Gastrocnemius medialis (tissue), 4 donors: ENCODE data around the gene DTNA. TPM values are rescaled to one million over a fixed set of nuclear protein-coding genes. Genes with fewer than 3 reads are reported as not detected.

Experiments
- ATAC-seq, 2 donors: fragments of 150-250 bp; one replicate each; pipeline ENCODE4 v1.9.1; 2016
- DNase-seq, 2 donors: peaks; one replicate each; pipeline ENCODE4 v3.0.0-alpha.2; 2019
- H3K27ac ChIP-seq, 4 donors: fragments of 200-600 bp; sonication (generic); 1 replicate in 1 of 4; 2 replicates in 3 of 4; pipeline ENCODE4 v1.5.1; 2016 to 2018; ENCODE audit warnings: mild to moderate bottlenecking in 2 of 4, moderate library complexity in 1 of 4
- H3K27me3 ChIP-seq, 3 donors: fragments of 200-600 bp; sonication (generic) in 2 of 3; 1 replicate in 1 of 3; 2 replicates in 2 of 3; pipeline versions ENCODE4 v1.5.1 to v1.6.0; 2016 to 2019; ENCODE audit warnings: mild to moderate bottlenecking in 1 of 3, moderate library complexity in 1 of 3
- H3K36me3 ChIP-seq, 2 donors: fragments of 200-600 bp; sonication (generic) in 1 of 2; one replicate each; pipeline ENCODE4 v1.5.1; 2017 to 2018
- H3K4me1 ChIP-seq, 2 donors: fragments of 200-600 bp; sonication (generic) in 1 of 2; one replicate each; pipeline ENCODE4 v1.5.1; 2016 to 2017; ENCODE audit warnings: mild to moderate bottlenecking in 2 of 2
- H3K4me3 ChIP-seq, 4 donors: fragments of 200-600 bp; sonication (generic) in 3 of 4; 1 replicate in 1 of 4; 2 replicates in 3 of 4; pipeline ENCODE4 v1.5.1; 2016 to 2019; ENCODE audit warnings: mild to moderate bottlenecking in 2 of 4
- H3K9me3 ChIP-seq, 3 donors: fragments of 200-600 bp; sonication (generic) in 2 of 3; 1 replicate in 1 of 3; 2 replicates in 2 of 3; pipeline ENCODE4 v1.5.1; 2016 to 2019
- CTCF ChIP-seq, 5 experiments: fragments of 450-650 bp in 3 of 5; fragments of 200-600 bp in 2 of 5; sonication (generic) in 2 of 5; IDR thresholded peaks in 4 of 5; conservative IDR thresholded peaks in 1 of 5; 1 replicate in 4 of 5; 2 replicates in 1 of 5; pipeline ENCODE4 v1.5.1; 2016 to 2019; ENCODE audit warnings: antibody characterized with exemption in 5 of 5, mild to moderate bottlenecking in 3 of 5, moderate library complexity in 3 of 5
- POLR2A ChIP-seq, 2 donors: fragments of 450-650 bp; IDR thresholded peaks; one replicate each; pipeline ENCODE4 v1.6.1; 2017; ENCODE audit warnings: antibody characterized with exemption in 2 of 2, mild to moderate bottlenecking in 2 of 2, moderate library complexity in 2 of 2
- in situ Hi-C, 4 donors: fragments of 200-750 bp; cut with MboI; loops; one replicate each; pipeline versions ENCODE4 v1.15.0 to v1.8.0; 2017; ENCODE audit warnings: low sequenced_read_pairs in 4 of 4
- intact Hi-C: fragments of 100-400 bp; cut with DNase I; formaldehyde crosslinking; loops from one replicate; pipeline ENCODE4 v1.15.1; 2023; ENCODE audit warnings: low total_unique reads
- total RNA-seq, 4 donors: library from RNA; depleted of rRNA; stranded (reverse); fragments of >200 nt; gene quantifications; one replicate each; pipeline versions ENCODE4 v1.1.0 to v1.2.3, GENCODE V29; 2016

The DTNA gene
- total RNA-seq, 4 donors from 2014 or later, result 38.6 to 63.9 (median 56.1) TPM

DNA sequence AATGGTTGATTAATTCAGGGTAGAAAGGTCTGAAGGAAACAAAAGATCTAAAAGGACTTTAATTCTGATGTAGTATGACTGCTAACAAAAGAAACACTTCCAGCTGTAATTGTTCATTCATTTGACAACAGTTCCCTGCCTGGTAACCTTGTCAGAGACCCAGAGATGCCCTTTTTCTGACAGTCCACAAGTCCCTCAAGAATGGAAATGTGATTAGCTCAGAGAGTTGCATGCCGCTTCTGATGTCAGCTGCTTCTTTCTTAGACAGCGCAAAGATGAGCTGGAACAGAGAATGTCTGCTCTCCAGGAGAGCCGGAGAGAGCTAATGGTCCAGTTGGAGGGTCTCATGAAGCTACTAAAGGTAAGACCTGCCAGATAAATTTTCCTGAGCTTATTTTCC is 153.6 kb downstream of the DTNA start:
- in situ Hi-C loops, result loop anchor here (10.0 to 25.0 kb wide), 2 partner anchors 274 to 281 kb away; no protein-coding TSS in a partner anchor
- H3K36me3 ChIP-seq, result peaks cover 0 to 8% of the 10 kb centered on the region in 2 donors
- no peak for ATAC-seq
- no peaks in the 10 kb centered on the region for H3K27me3 ChIP-seq
- no peak for DNase-seq
- intact Hi-C loops, result no loop called here
- no peaks in the 10 kb centered on the region for H3K9me3 ChIP-seq
- no peak overlapping the region for H3K4me3 ChIP-seq
- H3K4me1 ChIP-seq, result peaks cover 0 to 22% of the 10 kb centered on the region in 2 donors
- H3K27ac ChIP-seq, result no peak overlapping the region
- TF ChIP-seq POLR2A (IDR thresholded peaks at IDR 0.05) (no peak), CTCF (IDR thresholded peaks at IDR 0.05 in 4 of 5, conservative IDR thresholded peaks at IDR 0.05 in 1 of 5) (no peak)

DNA sequence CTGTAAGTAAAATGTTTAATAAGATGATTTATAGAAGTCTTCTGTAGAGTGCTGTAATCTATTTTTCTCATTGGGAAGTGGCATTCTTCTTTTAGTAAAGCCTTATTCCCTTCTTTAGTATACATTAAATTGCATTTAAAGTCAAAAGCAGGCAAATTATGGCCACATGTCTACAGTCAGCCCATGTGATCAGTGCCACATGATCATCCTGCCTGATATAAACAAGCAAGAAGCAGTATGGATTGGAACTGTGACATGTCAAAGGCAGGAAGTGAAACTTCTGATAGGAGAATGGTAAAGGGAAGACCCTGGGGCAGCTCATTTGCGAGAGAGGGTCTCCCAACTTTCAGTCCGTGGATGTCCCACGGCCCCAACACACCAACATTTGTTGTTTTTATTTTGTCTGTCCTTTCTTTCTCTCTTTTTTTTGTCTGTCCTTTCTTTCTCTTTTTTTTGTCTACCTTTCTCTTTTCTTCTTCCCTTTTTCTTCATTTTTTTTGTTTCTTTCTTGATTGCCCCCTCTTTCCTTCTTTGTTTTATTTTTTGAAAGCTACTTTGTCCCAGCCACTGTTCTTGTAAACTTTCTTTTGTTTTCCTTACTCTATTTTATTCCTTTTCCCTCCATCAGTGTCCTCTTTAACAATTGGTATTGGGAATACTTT is 154.9 kb downstream of the DTNA start:
- intact Hi-C loops, result loop anchor here (5.0 kb wide), 1 partner anchor 277 kb away; no protein-coding TSS in a partner anchor
- TF ChIP-seq CTCF (IDR thresholded peaks at IDR 0.05 in 4 of 5, conservative IDR thresholded peaks at IDR 0.05 in 1 of 5) (no peak), POLR2A (IDR thresholded peaks at IDR 0.05) (no peak)
- H3K36me3 ChIP-seq, result peaks cover 0 to 3% of the 10 kb centered on the region in 2 donors
- no peaks in the 10 kb centered on the region for H3K9me3 ChIP-seq
- H3K4me1 ChIP-seq, result peaks cover 0 to 26% of the 10 kb centered on the region in 2 donors
- peak overlapping the region in 3 of 4 donors; percentile 1 to 29 (median 15) for H3K27ac ChIP-seq
- in situ Hi-C loops, result loop anchor here (10.0 to 25.0 kb wide), 2 partner anchors 272 to 280 kb away; no protein-coding TSS in a partner anchor
- H3K27me3 ChIP-seq, result no peaks in the 10 kb centered on the region
- DNase-seq (no peak), ATAC-seq (no peak)
- no peak overlapping the region for H3K4me3 ChIP-seq

DNA sequence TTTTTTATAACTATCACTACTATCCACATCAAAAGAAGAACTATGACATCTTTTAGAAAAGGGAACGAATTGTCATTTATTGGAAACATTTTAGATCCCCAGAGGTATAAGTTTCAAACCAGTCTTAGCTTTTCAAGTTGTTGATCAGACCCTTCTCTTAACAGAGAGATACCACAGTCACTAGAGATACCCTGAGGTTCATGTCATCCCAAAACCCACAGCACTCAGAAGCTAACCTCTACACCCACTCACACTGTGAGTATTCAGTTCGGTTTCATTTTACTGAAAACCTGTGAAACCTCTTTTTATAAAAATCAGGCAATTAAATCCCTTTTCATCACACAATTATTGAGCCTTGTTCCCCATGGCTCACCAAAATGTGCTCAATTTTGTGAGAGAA is 156.2 kb downstream of the DTNA start:
- intact Hi-C loops (loop anchor here (2.0 to 5.0 kb wide), 2 partner anchors 34 to 276 kb away; no protein-coding TSS in a partner anchor), in situ Hi-C loops (loop anchor here (10.0 to 25.0 kb wide), 2 partner anchors 271 to 278 kb away; no protein-coding TSS in a partner anchor)
- peak overlapping the region in 3 of 4 donors; percentile 53 to 69 (median 67) for H3K27ac ChIP-seq
- H3K4me3 ChIP-seq, result no peak overlapping the region
- ATAC-seq (no peak), DNase-seq (no peak)
- H3K4me1 ChIP-seq, result peaks cover 0 to 26% of the 10 kb centered on the region in 2 donors
- H3K9me3 ChIP-seq, result no peaks in the 10 kb centered on the region
- H3K36me3 ChIP-seq, result peaks cover 0 to 3% of the 10 kb centered on the region in 2 donors
- H3K27me3 ChIP-seq, result no peaks in the 10 kb centered on the region
- no peak for TF ChIP-seq POLR2A (IDR thresholded peaks at IDR 0.05)
- TF ChIP-seq CTCF (IDR thresholded peaks at IDR 0.05 in 4 of 5, conservative IDR thresholded peaks at IDR 0.05 in 1 of 5), result no peak

GRCh38 chr18:34866739-34867138 is 156.6 kb downstream of the DTNA start:
- no peak overlapping the region for H3K4me3 ChIP-seq
- no peaks in the 10 kb centered on the region for H3K27me3 ChIP-seq
- DNase-seq (no peak), ATAC-seq (peak; percentile 14 to 43)
- peak; percentile 22 to 65 (median 35) for TF ChIP-seq CTCF (IDR thresholded peaks at IDR 0.05 in 4 of 5, conservative IDR thresholded peaks at IDR 0.05 in 1 of 5)
- TF ChIP-seq POLR2A (IDR thresholded peaks at IDR 0.05), result no peak
- in situ Hi-C loops (loop anchor here (10.0 to 25.0 kb wide), 2 partner anchors 271 to 278 kb away; no protein-coding TSS in a partner anchor), intact Hi-C loops (loop anchor here (2.0 to 5.0 kb wide), 2 partner anchors 34 to 276 kb away; no protein-coding TSS in a partner anchor)
- H3K36me3 ChIP-seq, result peaks cover 0 to 3% of the 10 kb centered on the region in 2 donors
- H3K9me3 ChIP-seq, result no peaks in the 10 kb centered on the region
- H3K27ac ChIP-seq, result peak overlapping the region in 3 of 4 donors; percentile 53 to 69 (median 67)
- H3K4me1 ChIP-seq, result peaks cover 0 to 25% of the 10 kb centered on the region in 2 donors
